ENCODE data around the gene DDX54.

GRCh38 chr12:113220593-113221180, 35.4 kb upstream of the DDX54 start:
- no peak for TF ChIP-seq CTCF (IDR thresholded peaks at IDR 0.05; ENCODE audit: low read depth, low read length)
- TF ChIP-seq EZH2phosphoT487 (IDR thresholded peaks at IDR 0.05; ENCODE audit: low read depth): no peak
